GM19240 (cell line): ENCODE data around the gene TBC1D1.
A peak's percentile ranks its signal among the peaks of the same experiment; 100 is the strongest.

ENCODE experiments used
- DNase-seq: peaks from one replicate; pipeline ENCODE4 v3.0.0; 2011; ENCODE audit warnings: low spot score; ENCODE audit not compliant: insufficient read length

The TBC1D1 gene, protein sequence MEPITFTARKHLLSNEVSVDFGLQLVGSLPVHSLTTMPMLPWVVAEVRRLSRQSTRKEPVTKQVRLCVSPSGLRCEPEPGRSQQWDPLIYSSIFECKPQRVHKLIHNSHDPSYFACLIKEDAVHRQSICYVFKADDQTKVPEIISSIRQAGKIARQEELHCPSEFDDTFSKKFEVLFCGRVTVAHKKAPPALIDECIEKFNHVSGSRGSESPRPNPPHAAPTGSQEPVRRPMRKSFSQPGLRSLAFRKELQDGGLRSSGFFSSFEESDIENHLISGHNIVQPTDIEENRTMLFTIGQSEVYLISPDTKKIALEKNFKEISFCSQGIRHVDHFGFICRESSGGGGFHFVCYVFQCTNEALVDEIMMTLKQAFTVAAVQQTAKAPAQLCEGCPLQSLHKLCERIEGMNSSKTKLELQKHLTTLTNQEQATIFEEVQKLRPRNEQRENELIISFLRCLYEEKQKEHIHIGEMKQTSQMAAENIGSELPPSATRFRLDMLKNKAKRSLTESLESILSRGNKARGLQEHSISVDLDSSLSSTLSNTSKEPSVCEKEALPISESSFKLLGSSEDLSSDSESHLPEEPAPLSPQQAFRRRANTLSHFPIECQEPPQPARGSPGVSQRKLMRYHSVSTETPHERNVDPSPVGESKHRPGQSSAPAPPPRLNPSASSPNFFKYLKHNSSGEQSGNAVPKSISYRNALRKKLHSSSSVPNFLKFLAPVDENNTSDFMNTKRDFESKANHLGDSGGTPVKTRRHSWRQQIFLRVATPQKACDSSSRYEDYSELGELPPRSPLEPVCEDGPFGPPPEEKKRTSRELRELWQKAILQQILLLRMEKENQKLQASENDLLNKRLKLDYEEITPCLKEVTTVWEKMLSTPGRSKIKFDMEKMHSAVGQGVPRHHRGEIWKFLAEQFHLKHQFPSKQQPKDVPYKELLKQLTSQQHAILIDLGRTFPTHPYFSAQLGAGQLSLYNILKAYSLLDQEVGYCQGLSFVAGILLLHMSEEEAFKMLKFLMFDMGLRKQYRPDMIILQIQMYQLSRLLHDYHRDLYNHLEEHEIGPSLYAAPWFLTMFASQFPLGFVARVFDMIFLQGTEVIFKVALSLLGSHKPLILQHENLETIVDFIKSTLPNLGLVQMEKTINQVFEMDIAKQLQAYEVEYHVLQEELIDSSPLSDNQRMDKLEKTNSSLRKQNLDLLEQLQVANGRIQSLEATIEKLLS (N-terminal part only)

GRCh38 chr4:37890801-37891259 is at the start of gene TBC1D1:
Gene TBC1D1 (plus strand): TSS chr4:37891084. CDS start chr4:37902096, 11,012 bp downstream.
- peak; percentile 9 for DNase-seq

- DNase-seq, result no peak
Observed at GRCh38 chr4:37844204-37844603, 46.7 kb upstream of the TBC1D1 start.

- DNase-seq, result no peak
Observed at GRCh38 chr4:37845201-37845600, 45.7 kb upstream of the TBC1D1 start.

GRCh38 chr4:37847311-37847884 is 43.5 kb upstream of the TBC1D1 start:
- no peak for DNase-seq

- DNase-seq, result no peak
Observed at GRCh38 chr4:37852376-37852775, 38.5 kb upstream of the TBC1D1 start.

DNA sequence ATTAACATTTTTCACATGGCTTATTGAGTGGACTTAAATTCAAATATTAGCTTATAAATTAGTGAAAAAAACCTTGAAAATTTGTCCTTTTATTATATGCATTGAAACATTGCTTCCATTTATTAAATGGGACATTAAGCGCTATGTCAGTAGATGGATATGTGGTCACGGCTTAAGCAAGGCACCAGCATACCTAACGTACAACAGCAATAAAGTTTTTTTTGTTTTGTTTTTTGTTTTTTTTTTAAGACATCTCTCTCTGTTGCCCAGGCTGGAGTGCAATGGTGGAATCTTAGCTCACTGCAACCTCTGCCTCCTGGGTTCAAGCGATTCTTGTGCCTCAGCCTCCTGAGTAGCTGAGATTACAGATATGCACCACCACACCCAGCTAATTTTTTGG is 32.8 kb upstream of the TBC1D1 start:
- no peak for DNase-seq

GRCh38 chr4:37858872-37859271 is 32.0 kb upstream of the TBC1D1 start:
- no peak for DNase-seq

DNA sequence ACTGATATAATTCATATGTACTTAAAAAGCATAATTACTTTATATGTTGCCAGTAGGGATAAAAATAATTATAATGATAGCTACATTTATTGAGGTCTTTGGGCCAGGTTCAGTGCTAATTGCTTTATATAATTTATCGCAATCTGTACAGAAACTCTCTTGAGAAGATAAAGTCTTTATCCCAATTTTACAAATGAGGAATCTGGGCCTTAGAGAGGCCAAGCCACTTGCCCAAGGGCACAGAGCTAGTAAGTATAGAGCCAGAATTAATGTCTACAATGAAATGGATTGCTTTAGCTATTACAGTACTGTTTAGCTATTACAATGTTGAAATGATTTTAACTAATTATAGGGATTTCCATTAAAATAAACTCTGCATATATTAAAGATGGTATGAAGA is 30.6 kb upstream of the TBC1D1 start:
- no peak for DNase-seq

- no peak for DNase-seq
Observed at GRCh38 chr4:37862961-37863360, 27.9 kb upstream of the TBC1D1 start.

DNA sequence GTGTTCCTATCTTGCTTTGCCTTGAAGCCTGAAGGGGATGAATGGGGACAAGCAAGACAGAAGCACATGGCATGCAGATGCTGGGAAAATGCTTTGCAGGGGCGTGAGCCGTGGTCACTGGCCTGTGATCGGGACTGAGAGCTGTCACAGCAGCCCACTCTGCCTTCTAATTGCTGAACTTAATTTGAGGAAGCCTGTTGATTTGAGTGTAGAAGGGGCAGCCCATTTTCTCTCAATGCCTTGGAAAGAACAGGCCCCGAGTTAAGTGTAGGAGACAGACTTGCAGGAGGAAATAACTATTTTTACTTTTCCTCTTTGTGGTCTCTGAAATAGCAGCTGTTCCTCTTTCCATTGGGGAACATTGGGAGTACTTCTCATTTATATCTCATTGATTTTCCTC is 26.1 kb upstream of the TBC1D1 start:
- DNase-seq, result no peak

- no peak for DNase-seq
Observed at GRCh38 chr4:37865450-37865849, 25.4 kb upstream of the TBC1D1 start.

- no peak for DNase-seq
Observed at GRCh38 chr4:37867102-37867501, 23.8 kb upstream of the TBC1D1 start.

DNA sequence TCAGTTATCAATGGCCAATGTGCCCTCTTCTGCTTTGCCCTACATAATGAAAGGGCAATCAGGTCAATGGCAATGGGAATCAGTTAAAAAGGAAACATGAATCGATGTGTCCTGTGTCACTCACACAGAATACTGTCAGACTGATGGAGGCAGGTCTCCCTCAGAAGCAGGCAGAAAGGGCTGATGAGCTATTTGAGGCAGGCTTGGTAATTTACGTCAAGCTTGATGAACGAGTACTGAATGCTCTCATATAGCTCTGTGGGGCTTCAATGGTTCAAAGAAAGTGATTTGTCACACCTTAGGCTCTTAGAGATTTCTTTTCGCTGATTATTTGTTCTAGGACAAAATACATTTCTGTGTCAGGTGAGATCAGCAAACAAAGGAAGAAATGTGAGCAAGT is 22.6 kb upstream of the TBC1D1 start:
- DNase-seq, result no peak

GRCh38 chr4:37872310-37872988 is 18.4 kb upstream of the TBC1D1 start:
- no peak for DNase-seq

GRCh38 chr4:37873386-37873785 is 17.5 kb upstream of the TBC1D1 start:
- no peak for DNase-seq

DNA sequence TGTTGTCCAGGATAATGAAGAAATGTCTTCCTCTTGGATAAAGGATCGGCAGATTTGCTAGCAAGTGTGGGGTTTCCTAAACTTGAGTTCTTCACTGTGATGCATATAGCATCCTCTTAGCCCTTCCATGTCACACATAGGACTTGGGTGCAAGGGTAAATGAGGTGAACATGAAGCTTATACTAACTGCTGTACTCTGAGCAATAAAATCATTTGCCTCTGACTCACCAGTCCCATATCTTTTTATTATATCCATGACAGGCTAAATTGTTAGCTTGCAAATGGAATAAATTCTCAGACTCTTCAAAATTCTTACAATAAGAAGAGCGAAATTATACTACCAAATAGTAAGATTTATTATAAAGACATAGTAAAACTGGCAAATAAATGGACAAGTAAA is 14.7 kb upstream of the TBC1D1 start:
- DNase-seq, result no peak

- DNase-seq, result no peak
Observed at GRCh38 chr4:37879365-37879764, 11.5 kb upstream of the TBC1D1 start.

DNA sequence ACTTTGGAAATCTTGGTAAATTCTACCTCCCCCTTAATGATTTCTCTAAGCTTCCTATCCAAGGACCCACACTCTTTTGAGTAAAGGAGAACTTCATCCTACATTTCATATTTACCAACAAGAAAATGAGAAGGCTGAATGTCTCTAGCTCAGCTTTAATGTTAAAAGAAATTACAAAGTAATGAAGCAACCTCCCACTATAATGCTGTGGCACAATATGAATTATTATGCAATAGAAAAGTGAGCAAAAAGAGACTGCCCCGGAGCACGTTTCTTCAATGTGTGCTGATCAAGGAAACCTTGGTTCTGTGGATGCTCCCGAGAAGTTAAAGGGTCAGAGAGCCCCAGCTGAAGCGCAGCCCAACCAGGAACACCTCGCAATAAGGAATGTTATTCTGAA is 9.1 kb upstream of the TBC1D1 start:
- DNase-seq, result no peak

DNA sequence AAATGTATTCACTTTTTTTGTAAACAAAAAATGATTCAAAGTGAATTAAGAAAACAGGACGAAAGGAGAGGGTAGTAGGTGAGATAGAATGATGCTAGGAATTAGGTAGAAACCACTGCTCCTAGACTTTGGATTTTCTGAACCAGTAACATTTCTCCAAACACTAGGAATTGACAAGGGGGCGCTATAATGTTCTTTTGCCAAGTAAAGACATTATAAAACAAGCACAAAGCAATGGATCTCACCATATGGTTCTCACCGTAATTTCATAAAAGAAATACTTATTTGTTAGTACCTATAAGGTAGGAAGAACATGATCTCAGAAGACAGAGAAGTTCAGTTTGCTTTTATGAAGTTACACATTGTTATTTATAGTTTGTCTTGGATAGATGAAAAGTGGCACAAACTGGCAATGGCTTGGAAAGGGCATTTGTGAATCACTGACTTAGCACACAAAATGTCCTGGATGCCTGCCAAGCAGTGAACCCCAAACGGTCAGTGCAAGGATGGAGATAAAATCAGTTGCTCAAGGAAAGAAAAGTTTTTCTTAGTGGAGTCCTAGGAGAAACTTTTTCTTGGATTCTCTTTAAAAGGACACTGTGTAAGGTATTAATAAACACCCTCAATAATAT is 8.1 kb upstream of the TBC1D1 start:
- no peak for DNase-seq

GRCh38 chr4:37884855-37885487 is 5.9 kb upstream of the TBC1D1 start:
- DNase-seq, result no peak
